HG03064 (cell line): ENCODE measurements around the gene HELQ.
A peak's percentile ranks its signal among the peaks of the same experiment; 100 is the strongest.
"Not testable (repeated sequence)": the region's sequence is repeated elsewhere in the genome, so short reads cannot be mapped to it uniquely, and the experiment has no call there.

Source experiments
- ATAC-seq: cut with Tn5 transposase; IDR thresholded peaks from one replicate; pipeline ENCODE4 v1.9.1; 2021; ENCODE audit warnings: low read depth; ENCODE audit not compliant: unreplicated experiment

The HELQ gene

DNA sequence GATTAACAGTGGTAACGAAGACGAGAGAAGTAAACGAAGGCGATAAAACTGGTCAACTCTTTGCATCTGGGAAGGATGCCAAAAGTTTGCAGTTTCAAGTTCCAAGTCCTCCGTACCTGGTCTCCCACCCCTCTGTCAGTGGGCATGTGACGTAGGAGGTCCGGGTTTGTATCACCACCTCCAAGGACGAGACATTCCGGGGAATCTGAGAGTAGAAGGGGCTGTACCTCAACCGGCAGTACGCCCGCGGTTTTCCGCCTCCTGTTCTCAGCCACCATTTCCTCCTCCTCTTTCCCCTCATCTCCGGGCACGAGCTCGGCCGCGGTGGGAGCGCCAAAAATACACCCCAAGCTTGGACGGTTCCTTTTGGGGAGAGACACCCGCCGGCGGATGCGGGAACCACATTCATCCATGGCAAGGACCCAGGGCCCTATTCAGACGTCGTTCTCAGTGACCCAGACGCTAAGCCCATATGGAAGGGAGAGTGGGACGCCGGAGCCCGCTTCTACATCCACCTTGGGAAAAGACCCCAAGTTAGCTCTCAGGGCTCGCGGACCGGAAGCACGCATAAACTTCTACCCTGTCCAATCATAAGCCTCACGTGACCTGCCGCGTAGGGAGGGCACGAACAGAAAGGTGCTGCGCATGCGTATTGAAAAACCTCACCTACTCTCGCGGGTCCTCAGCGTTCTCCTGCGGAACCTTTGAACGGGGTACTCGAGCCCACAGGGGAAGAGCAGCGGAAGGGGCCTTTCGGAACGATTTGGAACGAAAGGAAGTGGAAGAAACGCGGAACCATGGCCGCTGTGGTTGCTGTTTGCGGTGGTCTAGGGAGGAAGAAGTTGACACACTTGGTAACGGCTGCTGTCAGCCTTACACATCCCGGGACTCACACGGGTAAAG lies at the start of gene HELQ, which contains the start of gene MRPS18C:
Gene HELQ (minus strand): TSS at position 543 of the 903 bp plus-strand sequence. CDS start 130 bp downstream, at position 413.
Gene MRPS18C (plus strand): TSS at position 778 of the 903 bp plus-strand sequence. CDS start 20 bp downstream, at position 798.
- peak; percentile 94 for ATAC-seq

GRCh38 chr4:83504996-83505395 lies 49.4 kb upstream of the HELQ start:
- no peak for ATAC-seq

DNA sequence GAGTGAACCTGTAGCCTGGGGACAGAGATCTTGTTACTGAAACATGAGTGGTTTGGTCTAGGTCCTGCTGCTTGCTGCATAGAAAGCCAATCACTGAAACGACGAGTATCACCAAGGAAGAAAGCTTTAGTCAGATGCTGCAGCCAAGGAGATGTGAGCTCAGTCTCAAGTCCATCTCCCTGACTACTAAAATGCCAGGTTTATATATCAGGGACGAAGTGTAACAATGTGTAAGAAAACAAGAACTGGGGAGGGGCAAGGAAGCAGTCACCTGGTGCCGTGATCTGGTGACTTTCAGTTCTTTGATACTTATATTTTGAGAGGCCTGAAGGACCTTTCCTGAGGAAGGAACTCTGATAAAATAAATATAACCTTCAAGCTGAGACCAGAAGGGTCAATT lies 48.9 kb upstream of the HELQ start:
- ATAC-seq = no peak

GRCh38 chr4:83503974-83504373 lies 48.4 kb upstream of the HELQ start:
- no peak for ATAC-seq

DNA sequence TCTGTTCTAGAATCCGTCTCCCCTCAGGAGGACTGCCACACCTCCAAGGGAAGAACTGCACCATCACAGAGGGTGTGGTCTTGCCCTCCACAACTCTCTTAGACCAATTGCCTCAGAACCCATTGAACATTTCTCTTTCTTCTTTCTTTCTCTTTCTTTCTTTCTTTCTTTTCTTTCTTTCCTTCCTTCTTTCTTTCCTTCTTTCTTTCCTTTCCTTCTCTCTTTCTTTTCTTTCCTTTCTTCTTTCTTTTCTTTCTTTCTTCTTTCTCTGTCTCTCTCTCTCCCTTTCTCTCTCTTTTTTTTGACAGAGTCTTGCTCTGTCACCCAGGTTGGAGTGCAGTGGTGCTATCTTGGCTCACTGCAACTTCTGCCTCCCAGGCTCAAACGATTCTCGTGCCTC lies 46.0 kb upstream of the HELQ start:
- ATAC-seq = not testable (repeated sequence)

DNA sequence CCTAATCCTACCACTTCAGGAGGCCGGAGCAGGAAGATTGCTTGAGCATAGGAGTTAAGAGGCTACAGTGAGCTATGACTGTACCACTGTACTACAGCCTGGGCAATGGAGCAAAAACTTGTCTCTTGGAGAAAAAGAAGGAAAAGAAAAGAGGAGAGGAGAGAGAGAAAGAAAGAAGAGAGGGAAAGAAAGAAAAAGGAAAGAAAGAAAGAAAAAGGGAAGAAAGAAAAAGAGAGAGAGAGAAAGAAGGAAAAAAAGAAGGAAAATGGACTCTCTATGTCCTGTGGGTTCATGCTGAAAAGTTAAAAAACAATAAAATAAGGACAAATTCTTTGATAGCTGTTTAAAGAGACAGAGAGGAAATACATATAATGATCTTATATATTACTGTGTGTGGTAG lies 42.6 kb upstream of the HELQ start:
- no peak for ATAC-seq

- ATAC-seq = not testable (repeated sequence)
These were observed 40.7 kb upstream of the HELQ start for GRCh38 chr4:83496085-83496917.

- ATAC-seq = no peak
These were observed 35.3 kb upstream of the HELQ start for GRCh38 chr4:83490876-83491450.

- ATAC-seq = no peak
These were observed 34.2 kb upstream of the HELQ start for GRCh38 chr4:83489711-83490326.

DNA sequence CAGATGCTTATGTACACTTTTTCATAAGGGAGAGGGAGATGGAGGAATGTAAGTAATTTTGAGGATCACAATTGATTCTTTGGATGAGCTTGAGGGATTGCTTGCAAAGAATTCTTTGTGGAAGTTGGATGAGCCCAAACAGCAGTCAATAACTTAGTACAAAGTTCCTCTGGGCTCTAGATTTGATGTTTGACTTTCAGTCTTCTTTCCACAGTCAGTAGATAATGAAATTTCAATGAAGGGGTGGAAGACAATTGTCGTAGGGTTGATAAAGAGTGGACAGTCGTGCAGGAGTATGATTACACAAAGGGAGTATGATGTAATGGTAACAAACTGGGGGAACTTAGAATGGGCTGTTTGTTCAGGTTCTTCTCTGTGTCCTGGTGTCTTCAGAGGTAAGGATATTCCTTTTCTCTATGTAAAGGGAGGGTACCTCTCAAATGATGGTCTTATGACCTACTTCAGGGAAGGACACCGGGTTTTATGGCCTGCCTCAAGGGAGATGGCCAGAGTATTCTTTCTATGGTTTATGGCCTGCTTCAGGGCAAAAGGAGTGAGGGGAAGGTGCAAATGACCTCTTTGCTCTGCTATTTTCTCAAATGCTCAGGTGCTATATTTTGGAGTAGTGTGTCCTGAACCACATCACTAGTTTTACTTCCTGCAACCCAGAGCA lies 31.0 kb upstream of the HELQ start:
- ATAC-seq = no peak

- ATAC-seq = peak; percentile 99
These were observed 29.2 kb upstream of the HELQ start, which contains the start of gene ABRAXAS1 for GRCh38 chr4:83484500-83485461. TSS of gene ABRAXAS1 (minus strand) at chr4:83485100. CDS start at chr4:83485072, 28 bp downstream.

DNA sequence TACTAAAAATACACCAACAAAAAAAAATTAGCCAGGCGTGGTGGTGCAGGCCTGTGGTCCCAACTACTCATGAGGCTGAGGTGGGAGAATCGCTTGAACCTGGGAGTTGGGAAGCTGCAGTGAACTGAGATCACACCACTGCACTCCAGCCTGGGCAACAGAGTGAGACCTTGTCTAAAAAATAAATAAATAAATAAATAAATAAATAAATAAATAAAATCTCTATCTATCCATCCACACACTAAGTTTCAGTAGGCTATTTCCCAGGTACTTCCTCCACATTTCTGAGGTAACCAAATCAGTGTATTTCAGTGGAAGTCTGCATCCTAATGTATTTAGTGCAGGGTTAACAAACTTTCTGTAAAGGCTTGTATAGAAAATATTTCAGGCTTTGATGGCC lies 18.3 kb upstream of the HELQ start:
- ATAC-seq = no peak

GRCh38 chr4:83473423-83473822 lies 17.8 kb upstream of the HELQ start:
- ATAC-seq = no peak

- ATAC-seq = no peak
These were observed 520 bp upstream of the HELQ start for GRCh38 chr4:83456184-83456501.

DNA sequence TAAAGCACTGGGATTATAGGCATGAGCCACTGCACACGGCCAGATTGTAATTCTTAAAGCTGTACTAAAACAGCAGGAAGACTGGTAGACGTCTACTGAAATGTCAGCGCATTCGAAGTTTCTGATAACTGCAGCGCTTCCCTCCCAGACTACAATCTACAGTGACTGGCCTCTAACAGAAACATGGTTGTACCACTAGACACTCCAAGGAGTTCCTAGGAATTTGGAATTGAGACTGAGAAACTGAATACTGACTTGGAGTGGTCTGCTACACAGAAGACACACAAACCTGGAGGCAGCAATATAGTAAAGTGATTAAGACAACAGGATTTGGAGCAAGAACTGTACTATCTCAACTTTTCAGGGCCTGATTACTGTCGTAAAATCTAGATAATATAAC lies 937 bp downstream of the HELQ start:
- ATAC-seq = no peak

GRCh38 chr4:83449009-83449408 lies 6.6 kb downstream of the HELQ start:
- ATAC-seq = no peak

DNA sequence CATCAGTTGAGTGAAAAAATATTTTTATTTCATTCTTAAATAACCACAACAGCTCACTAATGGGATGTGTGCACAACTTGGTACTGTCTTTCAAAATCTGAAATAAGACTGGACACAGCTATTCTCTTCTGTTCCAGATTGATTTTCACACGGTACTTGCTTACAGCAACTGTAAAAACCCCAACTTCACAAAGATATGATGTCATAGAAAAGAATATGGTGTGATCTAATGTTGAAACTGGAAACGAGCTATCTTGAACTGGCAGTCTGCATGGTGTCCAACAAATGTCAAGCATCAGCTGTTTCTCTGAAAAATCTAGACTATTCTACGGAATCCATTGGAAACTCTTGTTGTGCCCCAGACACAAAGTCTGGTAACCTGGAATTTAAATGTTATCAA lies 14.7 kb downstream of the HELQ start:
- no peak for ATAC-seq

GRCh38 chr4:83440148-83440814 lies 15.3 kb downstream of the HELQ start:
- no peak for ATAC-seq
